GM10248 (cell line): ENCODE results near the gene CDCA8.
A peak's percentile ranks its signal among the peaks of the same experiment; 100 is the strongest.
"Not testable (repeated sequence)": the region's sequence is repeated elsewhere in the genome, so short reads cannot be mapped to it uniquely, and the experiment has no call there.

Experiments
- CTCF ChIA-PET: fragments of 300-600 bp; sonication (Branson Sonifier 250); formaldehyde crosslinking; extraction: SDS; loops from one replicate; lab custom pipeline; 2021; ENCODE audit warnings: antibody characterized with exemption; lab: Yijun Ruan, JAX
- POLR2A ChIA-PET: fragments of 350-650 bp; sonication (Branson Sonifier 250); formaldehyde crosslinking; extraction: SDS; loops from one replicate; lab custom pipeline; 2020; ENCODE audit warnings: antibody characterized with exemption; lab: Yijun Ruan, JAX
- DNase-seq: peaks from one replicate; pipeline ENCODE4 v3.0.0; 2012; ENCODE audit errors: extremely low spot score
- CTCF ChIP-seq: IDR thresholded peaks from 2 replicates; pipeline ENCODE4 v1.5.1; 2012; ENCODE audit warnings: mild to moderate bottlenecking, low read depth; ENCODE audit errors: extremely low read depth, missing control alignments, control extremely low read depth

CDCA8 gene

GRCh38 chr1:37731312-37732019, 39.1 kb downstream of the CDCA8 start:
- DNase-seq, result no peak
- no peak for TF ChIP-seq CTCF
- ChIA-PET CTCF (no interaction called here), POLR2A (no interaction called here)

- ChIA-PET CTCF (no interaction called here), POLR2A (no interaction called here)
- DNase-seq, result no peak
- no peak for TF ChIP-seq CTCF
These were observed 39.9 kb downstream of the CDCA8 start for GRCh38 chr1:37732111-37732780.

GRCh38 chr1:37734629-37735591, 42.6 kb downstream of the CDCA8 start:
- DNase-seq, result peak; percentile 33
- TF ChIP-seq CTCF, result no peak
- ChIA-PET POLR2A (no interaction called here), CTCF (no interaction called here)

GRCh38 chr1:37737975-37738374, 45.7 kb downstream of the CDCA8 start:
- CTCF ChIA-PET, DNase-seq, POLR2A ChIA-PET: not testable (repeated sequence)

- DNase-seq, POLR2A ChIA-PET, CTCF ChIA-PET: not testable (repeated sequence)
These were observed 46.3 kb downstream of the CDCA8 start for GRCh38 chr1:37738619-37739018.

- POLR2A ChIA-PET, result no interaction called here
- CTCF ChIA-PET, result no interaction called here
- TF ChIP-seq CTCF, result no peak
- DNase-seq, result no peak
These were observed 46.9 kb downstream of the CDCA8 start for GRCh38 chr1:37739222-37739621.

GRCh38 chr1:37741130-37741529, 48.8 kb downstream of the CDCA8 start:
- ChIA-PET POLR2A (no interaction called here), CTCF (interaction anchor here (1.1 kb wide), 1 partner anchor 17 kb away, joined by 3 read pairs; no protein-coding TSS in a partner anchor)
- no peak for TF ChIP-seq CTCF

More at GRCh38 chr1:37741130-37741529, 48.8 kb downstream of the CDCA8 start:
- no peak for DNase-seq
